Esophagus squamous epithelium (tissue), 4 donors: ENCODE data around the gene WDR82.

ENCODE experiments used
- POLR2A ChIP-seq, 4 donors: fragments of 450-650 bp; IDR thresholded peaks; one replicate each; pipeline ENCODE4 v1.6.1; 2017; ENCODE audit warnings: antibody characterized with exemption in 4 of 4, mild to moderate bottlenecking in 4 of 4, moderate library complexity in 3 of 4
- TF ChIP-seq, protein P1 (sequence below), 6 experiments: fragments of 450-650 bp in 4 of 6; fragments of 200-600 bp in 2 of 6; sonication (generic) in 2 of 6; IDR thresholded peaks; one replicate each; pipeline ENCODE4 v1.5.1; 2016 to 2019; ENCODE audit warnings: antibody characterized with exemption in 6 of 6, mild to moderate bottlenecking in 4 of 6, moderate library complexity in 4 of 6

- TF ChIP-seq, protein P1, sequence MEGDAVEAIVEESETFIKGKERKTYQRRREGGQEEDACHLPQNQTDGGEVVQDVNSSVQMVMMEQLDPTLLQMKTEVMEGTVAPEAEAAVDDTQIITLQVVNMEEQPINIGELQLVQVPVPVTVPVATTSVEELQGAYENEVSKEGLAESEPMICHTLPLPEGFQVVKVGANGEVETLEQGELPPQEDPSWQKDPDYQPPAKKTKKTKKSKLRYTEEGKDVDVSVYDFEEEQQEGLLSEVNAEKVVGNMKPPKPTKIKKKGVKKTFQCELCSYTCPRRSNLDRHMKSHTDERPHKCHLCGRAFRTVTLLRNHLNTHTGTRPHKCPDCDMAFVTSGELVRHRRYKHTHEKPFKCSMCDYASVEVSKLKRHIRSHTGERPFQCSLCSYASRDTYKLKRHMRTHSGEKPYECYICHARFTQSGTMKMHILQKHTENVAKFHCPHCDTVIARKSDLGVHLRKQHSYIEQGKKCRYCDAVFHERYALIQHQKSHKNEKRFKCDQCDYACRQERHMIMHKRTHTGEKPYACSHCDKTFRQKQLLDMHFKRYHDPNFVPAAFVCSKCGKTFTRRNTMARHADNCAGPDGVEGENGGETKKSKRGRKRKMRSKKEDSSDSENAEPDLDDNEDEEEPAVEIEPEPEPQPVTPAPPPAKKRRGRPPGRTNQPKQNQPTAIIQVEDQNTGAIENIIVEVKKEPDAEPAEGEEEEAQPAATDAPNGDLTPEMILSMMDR (IDR thresholded peaks at IDR 0.05), result no peak
- TF ChIP-seq POLR2A (IDR thresholded peaks at IDR 0.05), result no peak
Measured at GRCh38 chr3:52308308-52308707, 29.9 kb upstream of the WDR82 start.
